Measurements from ENCODE around the gene C1orf198. TPM values are rescaled to one million over a fixed set of nuclear protein-coding genes. Genes with fewer than 3 reads are reported as not detected.
A peak's percentile ranks its signal among the peaks of the same experiment; 100 is the strongest.

The C1orf198 gene
- total and polyA plus RNA-seq, 2 of the 8 experiments (the other 6 are each of a cell fraction or from before 2014, with no cell fraction given), result 30.6 to 45.0 TPM

- no peak overlapping the region for H2BK120ac ChIP-seq (replicated peaks; ENCODE audit: low read depth, low read length)
- no peak overlapping the region for H2BK15ac ChIP-seq (ENCODE audit: low read length)
- peak; percentile 39 for FAIRE-seq
- no peaks in the 10 kb centered on the region for H3K23me2 ChIP-seq (ENCODE audit: low read depth, low read length)
- no peak overlapping the region for H2BK20ac ChIP-seq (ENCODE audit: low read length)
- H3K56ac ChIP-seq (replicated peaks; ENCODE audit: insufficient read length, low read depth, low read length), result no peak overlapping the region
- H4K91ac ChIP-seq (replicated peaks; ENCODE audit: insufficient read length, low read length), result no peak overlapping the region
- peaks cover 3 to 83% of the 10 kb centered on the region in 2 experiments; a peak in 3 of 4 replicates for H3K79me2 ChIP-seq (ENCODE audit: control insufficient read depth in 1 of 2, insufficient read depth in 2 of 2, low read length in 2 of 2)
- H3K18ac ChIP-seq (ENCODE audit: extremely low read depth, low read length), result no peak overlapping the region
- no peak overlapping the region for H2BK12ac ChIP-seq (ENCODE audit: low read depth, low read length)
- H4K20me1 ChIP-seq (replicated peaks in 1 of 2; ENCODE audit: control insufficient read depth in 1 of 2, insufficient read depth in 2 of 2, low read length in 2 of 2), result peaks cover 5 to 9% of the 10 kb centered on the region in 2 experiments
- no peak overlapping the region for H3K23ac ChIP-seq (ENCODE audit: insufficient read length)
- CTCF ChIA-PET (ENCODE audit: partially characterized antibody), result interaction anchor here (0.7 to 1.7 kb wide), 11 partner anchors 8 to 355 kb away, joined by 3 to 16 read pairs (median 4); no protein-coding TSS in a partner anchor
- peaks cover 4% of the 10 kb centered on the region; the same call in 1 of the 2 replicates for H3K79me1 ChIP-seq (ENCODE audit: low read depth, low read length)
- no peak overlapping the region for H4K8ac ChIP-seq (ENCODE audit: extremely low read depth, insufficient read depth, low read length)
- H3K9ac ChIP-seq (replicated peaks in 1 of 4; ENCODE audit: extremely low read depth in 1 of 4, low read depth in 3 of 4, low read length in 3 of 4), result no peak overlapping the region
- no peak overlapping the region for H2AK5ac ChIP-seq (ENCODE audit: low read depth, low read length)
- no peak overlapping the region for H2AFZ ChIP-seq (ENCODE audit: low read length)
- H3K27ac ChIP-seq (ENCODE audit: low read depth, low read length), result no peak overlapping the region
- no peak overlapping the region for H3K4me2 ChIP-seq (ENCODE audit: insufficient read depth in 1 of 2, low read depth in 2 of 2, low read length in 2 of 2)
- H3K4me3 ChIP-seq (ENCODE audit: extremely low read depth in 1 of 4, insufficient read depth in 2 of 4, low read depth in 3 of 4, low read length in 4 of 4), result no peak overlapping the region
- 88% methylated on average over 9 of the region's 9 CpGs; no CpG with 5 or more reads in 1 of the 2 experiments for WGBS, 2 experiments (ENCODE audit: extremely low coverage in 1 of 2, insufficient coverage in 1 of 2, insufficient read length in 1 of 2, insufficient replicate concordance in 2 of 2, low coverage in 1 of 2, low lambda C conversion rate in 2 of 2, missing lambda C conversion rate in 1 of 2)
- H3K4ac ChIP-seq (replicated peaks; ENCODE audit: insufficient read length, low read depth, low read length), result no peak overlapping the region
- no peaks in the 10 kb centered on the region for H3K9me3 ChIP-seq (ENCODE audit: insufficient read depth in 2 of 2, low read depth in 1 of 2, low read length in 1 of 2)
- DNase-seq (ENCODE audit: low read depth in 1 of 2, low spot score in 2 of 2), result no peak
- no peaks in the 10 kb centered on the region for H3K36me3 ChIP-seq (ENCODE audit: control insufficient read depth in 2 of 4, insufficient read depth in 4 of 4, low read length in 3 of 4)
- no peak overlapping the region for H3K14ac ChIP-seq (ENCODE audit: insufficient read length)
- H2BK5ac ChIP-seq (ENCODE audit: low read depth, low read length), result no peak overlapping the region
- no peaks in the 10 kb centered on the region for H3K27me3 ChIP-seq (replicated peaks in 1 of 4; ENCODE audit: control insufficient read depth in 3 of 4, extremely low read depth in 1 of 4, insufficient read depth in 3 of 4, low read length in 3 of 4)
- no peak overlapping the region for H4K5ac ChIP-seq (ENCODE audit: insufficient read length, low read depth, low read length)
- POLR2A ChIA-PET (ENCODE audit: partially characterized antibody), result interaction anchor here (0.9 kb wide), 1 partner anchor 107 kb away, joined by 3 read pairs; no protein-coding TSS in a partner anchor
- H3K4me1 ChIP-seq (replicated peaks in 1 of 4; ENCODE audit: control insufficient read depth in 3 of 4, insufficient read depth in 4 of 4, low read length in 3 of 4), result peaks cover 2 to 17% (median 10%) of the 10 kb centered on the region in 4 experiments; a peak in 6 of 7 replicates
- TF ChIP-seq KDM1A (IDR thresholded peaks at IDR 0.05; ENCODE audit: borderline replicate concordance, low read length), result no peak
- TF ChIP-seq YY1 (IDR thresholded peaks at IDR 0.05; ENCODE audit: low read depth, low read length), result peak; percentile 66; the same call in 1 of the 2 replicates
- peak; percentile 20 to 46; a peak in 3 of 4 replicates for TF ChIP-seq RAD21 (IDR thresholded peaks at IDR 0.05 in 1 of 2, conservative IDR thresholded peaks at IDR 0.05 in 1 of 2; ENCODE audit: low read depth in 2 of 2, low read length in 2 of 2)
- TF ChIP-seq TEAD4 (IDR thresholded peaks at IDR 0.05; ENCODE audit: low read depth, low read length), result no peak
- TF ChIP-seq RNF2 (IDR thresholded peaks at IDR 0.05; ENCODE audit: borderline replicate concordance, low read depth, low read length, missing control alignments, poor library complexity, severe bottlenecking), result no peak
- no peak for TF ChIP-seq SUZ12 (IDR thresholded peaks at IDR 0.05; ENCODE audit: low read length)
- TF ChIP-seq SP4 (IDR thresholded peaks at IDR 0.05; ENCODE audit: low read length), result no peak
- no peak for TF ChIP-seq JUND (IDR thresholded peaks at IDR 0.05; ENCODE audit: low read length)
Measured at GRCh38 chr1:230860617-230861384, 7.5 kb downstream of the C1orf198 start.
